IPS DF 6.9 (cell line): ENCODE measurements around the gene CAND2.

Experiments used
- DNase-seq: peaks from one replicate; pipeline ENCODE4 v3.0.0-alpha.2; 2013; ENCODE audit warnings: low read depth, low spot score
- H3K27ac ChIP-seq: one replicate; pipeline ENCODE4 v1.5.1; 2013; ENCODE audit warnings: low read length, control low read depth
- H3K27me3 ChIP-seq: 2 replicates; pipeline ENCODE4 v1.6.1; 2013; ENCODE audit warnings: mild to moderate bottlenecking, low read length; ENCODE audit not compliant: control insufficient read depth, insufficient read depth
- H3K36me3 ChIP-seq: 2 replicates; pipeline ENCODE4 v1.6.1; 2013; ENCODE audit warnings: low read length; ENCODE audit not compliant: control insufficient read depth, insufficient read depth
- H3K4me1 ChIP-seq: 2 replicates; pipeline ENCODE4 v1.6.1; 2013; ENCODE audit warnings: low read length; ENCODE audit not compliant: control insufficient read depth, insufficient read depth
- H3K4me3 ChIP-seq: 2 replicates; pipeline ENCODE4 v1.5.1; 2013; ENCODE audit warnings: mild to moderate bottlenecking, low read length
- H3K9me3 ChIP-seq: 2 replicates; pipeline ENCODE4 v1.6.1; 2013; ENCODE audit warnings: low read length, inconsistent platforms; ENCODE audit not compliant: control insufficient read depth, insufficient read depth
- WGBS: extraction: QIAGEN DNeasy Blood & Tissue Kit; methylation state at CpG from one replicate; pipeline ENCODE4 v1.1.7; 2013; ENCODE audit warnings: mixed read lengths, missing lambda C conversion rate; ENCODE audit not compliant: insufficient read length, insufficient coverage; 5-methylcytosine and 5-hydroxymethylcytosine counted together

The CAND2 gene

GRCh38 chr3:12756175-12756574 is 40.3 kb upstream of the CAND2 start:
- no peak overlapping the region for H3K4me3 ChIP-seq
- WGBS = 100% methylated on average over 1 of the region's 4 CpGs
- no peak for DNase-seq
- H3K27me3 ChIP-seq = no peaks in the 10 kb centered on the region
- H3K4me1 ChIP-seq = peaks cover 3% of the 10 kb centered on the region; the same call in 1 of the 2 replicates
- H3K9me3 ChIP-seq = no peaks in the 10 kb centered on the region
- H3K27ac ChIP-seq = no peak overlapping the region
- H3K36me3 ChIP-seq = no peaks in the 10 kb centered on the region

- DNase-seq = no peak
- no CpG with 5 or more reads among the region's 3 CpGs for WGBS
Observed at GRCh38 chr3:12756635-12757034, 39.8 kb upstream of the CAND2 start.

DNA sequence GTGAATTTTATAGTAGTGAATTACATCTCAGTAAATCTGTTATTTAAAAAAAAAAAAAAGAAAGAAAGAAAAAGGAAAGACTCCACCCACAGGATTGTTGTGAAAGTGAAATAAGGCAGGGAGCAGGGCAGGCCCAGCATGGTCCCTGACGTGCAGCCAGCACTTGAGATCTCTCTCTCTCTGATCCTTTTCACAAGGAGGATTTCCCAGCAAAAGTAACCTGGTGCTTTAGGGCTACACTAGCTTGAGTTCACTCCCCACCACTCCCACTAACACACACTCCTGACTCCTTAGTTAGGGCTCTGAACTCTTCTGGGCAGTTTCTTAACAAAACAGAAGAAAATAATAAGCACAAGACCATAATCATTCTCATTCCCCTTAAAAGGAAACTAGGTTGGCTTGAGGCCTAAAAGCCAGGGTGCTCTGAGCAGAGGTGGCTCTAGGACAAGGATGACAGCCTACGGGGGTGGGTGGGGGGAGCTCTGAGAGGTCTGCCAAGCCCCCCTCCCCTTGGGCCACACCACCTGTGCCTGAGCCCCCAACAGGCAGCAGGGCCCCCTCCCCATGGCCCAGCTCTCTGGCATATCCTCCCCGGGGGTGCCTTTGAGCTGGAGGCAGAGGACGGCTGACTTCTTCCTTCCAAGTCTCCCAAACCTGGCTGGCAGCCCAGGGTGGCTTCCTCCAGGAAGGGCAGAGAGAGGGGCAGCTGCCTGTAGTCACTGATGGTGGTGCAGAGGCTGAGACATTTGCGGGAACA is 38.3 kb upstream of the CAND2 start:
- no peaks in the 10 kb centered on the region for H3K36me3 ChIP-seq
- H3K27me3 ChIP-seq = no peaks in the 10 kb centered on the region
- no peak overlapping the region for H3K4me3 ChIP-seq
- H3K4me1 ChIP-seq = peaks cover 5% of the 10 kb centered on the region; the same call in 1 of the 2 replicates
- DNase-seq = no peak
- WGBS = no CpG with 5 or more reads among the region's 5 CpGs
- no peak overlapping the region for H3K27ac ChIP-seq
- no peaks in the 10 kb centered on the region for H3K9me3 ChIP-seq

More at GRCh38 chr3:12756635-12757034, 39.8 kb upstream of the CAND2 start:
- Histone ChIP-seq H3K36me3 (no peaks in the 10 kb centered on the region), H3K27ac (no peak overlapping the region), H3K27me3 (no peaks in the 10 kb centered on the region), H3K4me1 (peaks cover 3% of the 10 kb centered on the region; the same call in 1 of the 2 replicates), H3K4me3 (no peak overlapping the region), H3K9me3 (no peaks in the 10 kb centered on the region)

DNA sequence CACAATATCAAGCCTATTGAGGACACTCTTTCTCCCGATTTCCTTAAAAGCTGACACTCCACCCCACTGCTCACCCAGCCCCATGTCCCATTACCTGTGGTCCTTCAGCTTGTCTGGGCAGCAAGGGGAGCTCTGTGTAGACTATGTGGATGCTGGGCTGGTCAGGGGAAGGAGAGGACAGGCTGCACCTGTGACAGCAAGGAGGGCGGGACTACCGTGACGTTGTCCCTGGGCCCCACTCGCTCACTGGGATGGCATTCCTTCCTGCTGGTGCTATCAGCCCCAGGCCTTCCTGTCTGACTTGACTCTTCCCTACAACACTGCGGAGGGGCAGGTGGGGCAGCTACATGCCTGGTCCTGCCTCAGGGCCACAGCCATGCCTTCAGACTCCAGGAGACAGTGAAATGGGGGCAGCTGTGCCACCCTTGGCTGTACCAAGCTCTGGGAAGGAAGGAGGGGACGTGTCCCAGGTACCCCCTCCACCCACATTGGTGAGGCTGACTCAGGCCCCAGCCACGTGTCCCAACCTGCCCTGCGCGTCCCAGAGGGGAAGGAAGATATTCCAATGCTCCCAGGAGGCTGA is 37.3 kb upstream of the CAND2 start, which contains the start of gene TMEM40:
TSS of gene TMEM40 (minus strand) at position 163 of the 583 bp plus-strand sequence. CDS start 9,427 bp downstream, outside the sequence.
- no CpG with 5 or more reads among the region's 10 CpGs for WGBS
- H3K36me3 ChIP-seq = no peaks in the 10 kb centered on the region
- H3K9me3 ChIP-seq = no peaks in the 10 kb centered on the region
- DNase-seq = no peak
- no peak within 1 kb of the TSS for H3K4me3 ChIP-seq
- H3K27me3 ChIP-seq = no peaks in the 10 kb centered on the region
- no peak within 1 kb of the TSS for H3K27ac ChIP-seq
- H3K4me1 ChIP-seq = peaks cover 5% of the 10 kb centered on the region; the same call in 1 of the 2 replicates

GRCh38 chr3:12759693-12760565 is 36.6 kb upstream of the CAND2 start:
- no peak overlapping the region for H3K4me3 ChIP-seq
- H3K27ac ChIP-seq = no peak overlapping the region
- no CpG with 5 or more reads among the region's 8 CpGs for WGBS
- H3K27me3 ChIP-seq = no peaks in the 10 kb centered on the region
- no peaks in the 10 kb centered on the region for H3K9me3 ChIP-seq
- peaks cover 5% of the 10 kb centered on the region; the same call in 1 of the 2 replicates for H3K4me1 ChIP-seq
- no peaks in the 10 kb centered on the region for H3K36me3 ChIP-seq
- DNase-seq = no peak

GRCh38 chr3:12764171-12764776 is 32.2 kb upstream of the CAND2 start:
- Histone ChIP-seq H3K27me3 (no peaks in the 10 kb centered on the region), H3K27ac (no peak overlapping the region), H3K36me3 (no peaks in the 10 kb centered on the region), H3K9me3 (no peaks in the 10 kb centered on the region), H3K4me3 (no peak overlapping the region), H3K4me1 (peaks cover 4% of the 10 kb centered on the region; the same call in 1 of the 2 replicates)
- no CpG with 5 or more reads among the region's 8 CpGs for WGBS
- DNase-seq = no peak

GRCh38 chr3:12766541-12766940 is 29.9 kb upstream of the CAND2 start:
- H3K36me3 ChIP-seq = no peaks in the 10 kb centered on the region
- no peaks in the 10 kb centered on the region for H3K9me3 ChIP-seq
- no peak overlapping the region for H3K4me3 ChIP-seq
- H3K27ac ChIP-seq = no peak overlapping the region
- no peaks in the 10 kb centered on the region for H3K27me3 ChIP-seq
- WGBS = no CpG with 5 or more reads among the region's 6 CpGs
- no peak for DNase-seq
- H3K4me1 ChIP-seq = peaks cover 3% of the 10 kb centered on the region; the same call in 1 of the 2 replicates

- WGBS = no CpG with 5 or more reads among the region's 54 CpGs
- no peaks in the 10 kb centered on the region for H3K4me1 ChIP-seq
- no peaks in the 10 kb centered on the region for H3K36me3 ChIP-seq
- no peak overlapping the region for H3K27ac ChIP-seq
- H3K4me3 ChIP-seq = no peak overlapping the region
- no peaks in the 10 kb centered on the region for H3K9me3 ChIP-seq
- DNase-seq = no peak
- no peaks in the 10 kb centered on the region for H3K27me3 ChIP-seq
Observed at GRCh38 chr3:12768579-12769527, 27.6 kb upstream of the CAND2 start.

DNA sequence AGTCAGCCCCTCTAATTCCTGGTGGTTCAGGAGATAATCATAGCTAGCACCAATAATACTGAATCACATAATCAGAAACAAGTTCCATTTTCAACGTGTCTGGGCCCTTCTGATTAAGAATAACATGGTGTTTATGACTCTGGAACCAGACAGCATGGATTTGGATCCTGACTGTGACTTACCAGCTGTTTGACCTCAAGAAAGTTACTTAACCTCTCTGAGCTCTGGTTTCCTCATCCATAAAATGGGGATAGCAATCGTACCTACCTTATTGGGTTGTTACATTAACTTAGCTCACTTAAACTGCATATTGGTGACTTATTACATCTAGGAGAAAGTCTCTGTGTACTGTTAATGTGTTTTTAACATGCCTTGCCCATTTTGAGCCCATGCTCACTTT is 26.7 kb upstream of the CAND2 start:
- H3K27me3 ChIP-seq = no peaks in the 10 kb centered on the region
- no peak for DNase-seq
- no peaks in the 10 kb centered on the region for H3K9me3 ChIP-seq
- H3K27ac ChIP-seq = no peak overlapping the region
- WGBS = no CpG with 5 or more reads among the region's 2 CpGs
- H3K4me1 ChIP-seq = no peaks in the 10 kb centered on the region
- no peak overlapping the region for H3K4me3 ChIP-seq
- no peaks in the 10 kb centered on the region for H3K36me3 ChIP-seq
